T-cell (primary cell): ENCODE results near the gene CLEC20A. TPM values are rescaled to one million over a fixed set of nuclear protein-coding genes. Genes with fewer than 3 reads are reported as not detected.

Experiments used
- ATAC-seq, 4 experiments: fragments of 200-7000 bp in 3 of 4; fragments of 150-1000 bp in 1 of 4; cut with Tn5 transposase; replicated peaks in 1 of 4; 1 replicate in 3 of 4; 2 replicates in 1 of 4; pipeline ENCODE4 v1.10.0; 2021; ENCODE audit warnings: moderate library complexity in 3 of 4, mild to moderate bottlenecking in 2 of 4, moderate number of reproducible peaks in 1 of 4
- CTCF ChIA-PET, 2 donors: fragments of 300-600 bp; sonication (Branson Sonifier 250); formaldehyde crosslinking; loops; one replicate each; lab custom pipeline; 2022; ENCODE audit warnings: antibody characterized with exemption in 2 of 2; lab: Charles Lee
- POLR2A ChIA-PET, 2 donors: fragments of 300-600 bp; sonication (Branson Sonifier 250); formaldehyde crosslinking; loops; one replicate each; lab custom pipeline; 2022; ENCODE audit warnings: antibody characterized with exemption in 2 of 2; lab: Charles Lee
- DNase-seq, 35 experiments: peaks; one replicate each; pipeline versions ENCODE4 v3.0.0 to v3.0.0-alpha.2; 2013 to 2023
- H3K27ac ChIP-seq: one replicate; pipeline ENCODE4 v1.5.1; 2013; ENCODE audit warnings: low read length
- H3K27me3 ChIP-seq, 2 experiments: replicated peaks in 1 of 2; 1 replicate in 1 of 2; 2 replicates in 1 of 2; pipeline versions ENCODE4 v1.6.1 to v1.7.0; 2013; ENCODE audit warnings: low read length in 1 of 2, mixed read lengths in 1 of 2; ENCODE audit not compliant: control insufficient read depth in 2 of 2, insufficient read depth in 2 of 2; ENCODE audit errors: extremely low read depth in 1 of 2
- H3K36me3 ChIP-seq, 2 donors: 1 replicate in 1 of 2; 2 replicates in 1 of 2; pipeline versions ENCODE4 v1.6.1 to v1.7.0; 2013; ENCODE audit warnings: low read length in 1 of 2; ENCODE audit not compliant: control insufficient read depth in 2 of 2, insufficient read depth in 1 of 2; ENCODE audit errors: extremely low read depth in 1 of 2
- H3K4me1 ChIP-seq, 2 experiments: 1 replicate in 1 of 2; 2 replicates in 1 of 2; pipeline versions ENCODE4 v1.6.1 to v1.7.0; 2013; ENCODE audit warnings: low read length in 2 of 2, mixed read lengths in 1 of 2; ENCODE audit not compliant: insufficient read depth in 2 of 2, control insufficient read depth in 1 of 2; ENCODE audit errors: extremely low read depth in 1 of 2
- H3K4me3 ChIP-seq, 2 donors: 1 replicate in 1 of 2; 2 replicates in 1 of 2; pipeline versions ENCODE4 v1.5.1 to v1.7.0; 2013; ENCODE audit warnings: mild to moderate bottlenecking in 2 of 2, low read length in 1 of 2, moderate library complexity in 1 of 2; ENCODE audit not compliant: control insufficient read depth in 1 of 2; ENCODE audit errors: extremely low read depth in 1 of 2
- H3K9me3 ChIP-seq: 2 replicates; pipeline ENCODE4 v1.7.0; 2013
- H3K27ac Mint-ChIP-seq, 2 donors: one replicate each; pipeline ENCODE4 v1.8.0; 2020 to 2021; ENCODE audit warnings: mild to moderate bottlenecking in 2 of 2, mixed read lengths in 2 of 2
- H3K27me3 Mint-ChIP-seq, 2 donors: one replicate each; pipeline ENCODE4 v1.8.0; 2021 to 2022; ENCODE audit warnings: mixed read lengths in 2 of 2
- H3K36me3 Mint-ChIP-seq: one replicate; pipeline ENCODE4 v1.8.0; 2021; ENCODE audit warnings: mixed read lengths
- H3K4me1 Mint-ChIP-seq, 3 donors: one replicate each; pipeline ENCODE4 v1.8.0; 2020 to 2022; ENCODE audit warnings: mixed read lengths in 3 of 3, mild to moderate bottlenecking in 1 of 3
- H3K4me3 Mint-ChIP-seq, 3 donors: one replicate each; pipeline ENCODE4 v1.8.0; 2020 to 2022; ENCODE audit warnings: mild to moderate bottlenecking in 3 of 3, mixed read lengths in 3 of 3, moderate library complexity in 3 of 3
- H3K9me3 Mint-ChIP-seq, 3 donors: one replicate each; pipeline ENCODE4 v1.8.0; 2020 to 2022; ENCODE audit warnings: mixed read lengths in 3 of 3
- WGBS: methylation state at CpG from one replicate; pipeline ENCODE4 v1.1.5; 2013; ENCODE audit warnings: missing lambda C conversion rate; ENCODE audit not compliant: insufficient coverage; 5-methylcytosine and 5-hydroxymethylcytosine counted together
- total RNA-seq, 35 experiments: library from RNA in 6 of 35; stranded (reverse) in 6 of 35; fragments of 120-200 nt in 1 of 35; gene quantifications; one replicate each; pipeline versions ENCODE4 v1.2.1 to v1.2.4 and lab custom pipeline; 2013 to 2026

The CLEC20A gene
- total RNA-seq, 5 donors from 2014 or later (not counting 1 experiment from before 2014, with no cell fraction given), result not detected

DNA sequence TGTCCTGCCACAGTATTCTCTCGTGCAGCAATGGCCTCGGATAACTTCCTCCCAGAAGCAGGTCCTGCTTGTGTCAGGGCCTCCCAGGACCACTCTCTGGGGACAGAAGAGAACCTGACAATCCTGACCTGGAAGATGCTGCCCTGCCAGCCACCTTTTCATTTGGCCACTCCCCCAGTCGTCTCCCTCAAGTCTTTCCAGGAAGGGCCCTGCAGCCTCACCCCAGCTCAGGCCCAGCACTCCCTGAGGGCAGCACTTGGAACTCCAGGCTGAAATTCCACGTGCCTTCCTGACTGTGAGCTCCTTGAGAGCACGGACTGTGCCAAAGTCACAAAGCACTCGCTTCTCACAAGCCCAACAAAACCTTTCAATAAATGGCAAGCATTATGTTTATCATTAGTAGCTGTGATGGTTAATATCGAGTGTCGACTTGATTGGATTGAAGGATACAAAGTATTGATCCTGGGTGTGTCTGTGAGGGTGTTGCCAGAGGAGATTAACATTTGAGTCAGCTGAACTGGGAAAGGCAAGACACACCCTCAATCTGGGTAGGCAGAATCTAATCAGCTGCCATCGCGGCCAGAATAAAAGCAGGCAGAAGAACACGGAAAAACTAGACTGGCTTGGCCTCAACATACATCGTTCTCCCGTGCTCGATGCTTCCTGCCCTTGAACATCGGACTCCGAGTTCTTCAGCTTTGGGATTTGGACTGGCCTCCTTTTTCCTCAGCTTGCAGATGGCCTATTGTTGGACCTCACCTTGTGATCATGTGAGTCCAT is 2.3 kb upstream of the CLEC20A start:
- ATAC-seq, result no peak
- CTCF ChIA-PET, result no interaction called here

DNA sequence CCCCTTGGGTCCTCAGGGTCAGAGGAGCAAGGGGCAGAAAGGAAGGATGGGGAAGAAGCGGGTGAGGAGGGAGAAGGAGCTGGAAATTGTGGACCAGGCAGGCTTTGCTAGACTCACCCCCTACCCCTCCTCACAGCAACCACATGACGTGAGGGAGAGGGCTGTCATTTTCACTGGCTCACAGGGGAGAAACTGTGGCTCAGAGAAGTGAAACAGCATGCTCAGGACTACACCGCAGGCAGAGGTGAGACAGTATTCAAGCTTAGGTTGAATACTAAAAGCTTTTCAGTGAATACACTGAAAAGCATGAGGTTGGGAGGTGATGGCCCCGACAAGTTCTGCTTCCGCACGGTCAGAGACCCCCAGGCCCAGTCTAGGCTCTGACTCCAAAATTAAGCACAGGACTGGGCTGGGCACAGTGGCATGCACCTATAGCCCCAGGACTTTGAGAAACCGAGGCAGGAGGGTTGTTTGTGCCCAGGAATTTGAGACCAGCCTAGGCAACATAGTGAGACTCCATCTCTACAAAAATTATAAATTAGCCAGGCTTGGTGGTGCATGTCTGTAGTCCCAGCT is 1.2 kb upstream of the CLEC20A start:
- Mint-ChIP-seq H3K36me3 (no peaks in the 10 kb centered on the region), H3K4me3 (no peak overlapping the region), H3K4me1 (no peaks in the 10 kb centered on the region), H3K27me3 (peaks cover 4% of the 10 kb centered on the region in 2 donors), H3K9me3 (no peaks in the 10 kb centered on the region), H3K27ac (no peak overlapping the region)
- POLR2A ChIA-PET, result no interaction called here
- no peaks in the 10 kb centered on the region for H3K36me3 ChIP-seq
- ATAC-seq (no peak), DNase-seq (no peak)
- no peaks in the 10 kb centered on the region for H3K9me3 ChIP-seq
- CTCF ChIA-PET, result no interaction called here
- no peak overlapping the region for H3K27ac ChIP-seq
- H3K4me3 ChIP-seq, result no peak overlapping the region
- H3K27me3 ChIP-seq, result peaks cover 0 to 17% of the 10 kb centered on the region in 2 experiments
- no peaks in the 10 kb centered on the region for H3K4me1 ChIP-seq
- WGBS, result 84% methylated on average over 4 of the region's 7 CpGs

More for the DNA sequence above, 2.3 kb upstream of the CLEC20A start:
- Mint-ChIP-seq H3K27me3 (peaks cover 5 to 12% of the 10 kb centered on the region in 2 donors), H3K9me3 (no peaks in the 10 kb centered on the region), H3K27ac (no peak overlapping the region), H3K4me1 (no peaks in the 10 kb centered on the region), H3K36me3 (no peaks in the 10 kb centered on the region), H3K4me3 (no peak overlapping the region)
- DNase-seq, result no peak
- no peaks in the 10 kb centered on the region for H3K4me1 ChIP-seq
- H3K36me3 ChIP-seq, result no peaks in the 10 kb centered on the region
- no peaks in the 10 kb centered on the region for H3K9me3 ChIP-seq
- peaks cover 0 to 27% of the 10 kb centered on the region in 2 experiments for H3K27me3 ChIP-seq
- no peak overlapping the region for H3K4me3 ChIP-seq
- POLR2A ChIA-PET, result interaction anchor here in 1 of 2 donors (0.5 kb wide), 1 partner anchor 20 kb away, joined by 3 read pairs; no protein-coding TSS in a partner anchor
- WGBS, result 79% methylated on average over 11 of the region's 16 CpGs
- no peak overlapping the region for H3K27ac ChIP-seq

GRCh38 chr1:178495741-178496409 is 889 bp downstream of the CLEC20A start:
- DNase-seq (no peak), ATAC-seq (no peak)
- peaks cover 0 to 6% of the 10 kb centered on the region in 2 experiments for H3K27me3 ChIP-seq
- no peaks in the 10 kb centered on the region for H3K9me3 Mint-ChIP-seq
- H3K4me1 ChIP-seq, result no peaks in the 10 kb centered on the region
- H3K9me3 ChIP-seq, result no peaks in the 10 kb centered on the region
- H3K4me1 Mint-ChIP-seq, result no peaks in the 10 kb centered on the region
- H3K4me3 Mint-ChIP-seq, result no peak overlapping the region
- H3K27ac ChIP-seq, result no peak overlapping the region
- WGBS, result 86% methylated on average over 14 of the region's 16 CpGs
- POLR2A ChIA-PET, result no interaction called here
- no peaks in the 10 kb centered on the region for H3K36me3 ChIP-seq
- CTCF ChIA-PET, result no interaction called here
- no peaks in the 10 kb centered on the region for H3K36me3 Mint-ChIP-seq
- no peak overlapping the region for H3K4me3 ChIP-seq
- no peaks in the 10 kb centered on the region for H3K27me3 Mint-ChIP-seq
- no peak overlapping the region for H3K27ac Mint-ChIP-seq

DNA sequence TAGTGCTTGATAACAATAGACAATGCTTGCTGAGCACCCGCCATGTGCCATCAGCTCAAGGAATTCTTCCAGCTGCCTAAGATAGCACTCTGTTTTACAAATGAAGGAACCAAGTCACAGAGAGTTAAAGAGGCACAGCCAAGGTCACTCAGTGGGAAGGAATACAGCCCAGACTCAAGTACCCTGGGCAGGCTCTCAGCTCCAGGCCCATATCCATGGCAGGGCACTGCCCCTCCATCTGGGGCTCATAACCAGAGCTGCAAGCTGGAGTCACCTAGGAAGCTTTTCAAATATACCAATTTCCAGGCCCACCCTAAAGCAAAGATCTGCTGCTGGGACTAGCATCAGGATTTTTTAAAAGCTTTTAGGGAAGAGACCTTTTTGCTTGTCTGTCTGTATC is 1.6 kb downstream of the CLEC20A start:
- 83% methylated on average over 1 of the region's 1 CpG for whole genome bisulfite sequencing
- ATAC-seq (no peak), DNase-seq (no peak)
- H3K9me3 Mint-ChIP-seq, result no peaks in the 10 kb centered on the region
- Histone ChIP-seq H3K4me3 (no peak overlapping the region), H3K4me1 (no peaks in the 10 kb centered on the region), H3K27me3 (peaks cover 0 to 8% of the 10 kb centered on the region in 2 experiments), H3K9me3 (no peaks in the 10 kb centered on the region), H3K36me3 (no peaks in the 10 kb centered on the region), H3K27ac (no peak overlapping the region)
- H3K27me3 Mint-ChIP-seq, result no peaks in the 10 kb centered on the region
- H3K27ac Mint-ChIP-seq, result no peak overlapping the region
- ChIA-PET POLR2A (no interaction called here), CTCF (no interaction called here)
- H3K4me3 Mint-ChIP-seq, result no peak overlapping the region
- no peaks in the 10 kb centered on the region for H3K36me3 Mint-ChIP-seq
- no peaks in the 10 kb centered on the region for H3K4me1 Mint-ChIP-seq

DNA sequence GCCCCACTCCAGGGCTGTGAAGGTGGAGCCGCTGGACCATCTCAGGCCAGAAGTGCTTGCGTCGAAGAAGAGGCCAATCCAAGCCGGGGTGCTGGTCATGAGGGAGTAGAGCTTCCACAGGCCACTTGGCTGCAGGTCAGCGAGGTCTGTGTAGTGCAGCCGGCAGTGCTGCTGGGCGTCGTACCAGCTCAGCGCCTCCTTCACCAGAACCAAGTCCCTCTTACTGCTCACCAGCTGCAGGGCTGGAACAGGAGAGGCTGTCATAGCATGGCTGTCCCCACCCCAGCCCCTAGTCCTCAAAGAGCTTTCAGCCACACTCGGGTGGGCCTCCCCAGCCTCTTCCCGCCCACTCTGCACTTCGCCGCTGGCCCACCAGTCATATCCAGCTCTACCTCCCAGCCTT is 2.2 kb downstream of the CLEC20A start:
- Histone ChIP-seq H3K27ac (no peak overlapping the region), H3K36me3 (no peaks in the 10 kb centered on the region), H3K9me3 (no peaks in the 10 kb centered on the region), H3K4me1 (no peaks in the 10 kb centered on the region), H3K27me3 (peaks cover 0 to 8% of the 10 kb centered on the region in 2 experiments), H3K4me3 (no peak overlapping the region)
- H3K4me1 Mint-ChIP-seq, result no peaks in the 10 kb centered on the region
- 75% methylated on average over 8 of the region's 13 CpGs for WGBS
- H3K9me3 Mint-ChIP-seq, result no peaks in the 10 kb centered on the region
- H3K36me3 Mint-ChIP-seq, result no peaks in the 10 kb centered on the region
- H3K27me3 Mint-ChIP-seq, result no peaks in the 10 kb centered on the region
- H3K27ac Mint-ChIP-seq, result no peak overlapping the region
- H3K4me3 Mint-ChIP-seq, result no peak overlapping the region
- DNase-seq (no peak), ATAC-seq (no peak)
- POLR2A ChIA-PET, result no interaction called here
- CTCF ChIA-PET, result no interaction called here

- no peak for DNase-seq
- H3K27me3 Mint-ChIP-seq, result peaks cover 4 to 6% of the 10 kb centered on the region in 2 donors
- no peak overlapping the region for H3K27ac Mint-ChIP-seq
- no peaks in the 10 kb centered on the region for H3K36me3 Mint-ChIP-seq
- ChIA-PET POLR2A (no interaction called here), CTCF (no interaction called here)
- no peaks in the 10 kb centered on the region for H3K9me3 Mint-ChIP-seq
- H3K27me3 ChIP-seq, result peaks cover 0 to 11% of the 10 kb centered on the region in 2 experiments
- H3K27ac ChIP-seq, result no peak overlapping the region
- H3K36me3 ChIP-seq, result no peaks in the 10 kb centered on the region
- H3K4me3 Mint-ChIP-seq, result no peak overlapping the region
- no peaks in the 10 kb centered on the region for H3K9me3 ChIP-seq
- H3K4me1 ChIP-seq, result no peaks in the 10 kb centered on the region
- H3K4me1 Mint-ChIP-seq, result no peaks in the 10 kb centered on the region
- no peak for ATAC-seq
- 92% methylated on average over 13 of the region's 16 CpGs for WGBS
- H3K4me3 ChIP-seq, result no peak overlapping the region
These were observed 3.4 kb downstream of the CLEC20A start for GRCh38 chr1:178493301-178493741.
